ENCODE data around the gene MOGAT2. TPM values are rescaled to one million over a fixed set of nuclear protein-coding genes. Genes with fewer than 3 reads are reported as not detected.

Gene MOGAT2
- total and polyA plus RNA-seq, 7 experiments from 2014 or later = not detected

DNA sequence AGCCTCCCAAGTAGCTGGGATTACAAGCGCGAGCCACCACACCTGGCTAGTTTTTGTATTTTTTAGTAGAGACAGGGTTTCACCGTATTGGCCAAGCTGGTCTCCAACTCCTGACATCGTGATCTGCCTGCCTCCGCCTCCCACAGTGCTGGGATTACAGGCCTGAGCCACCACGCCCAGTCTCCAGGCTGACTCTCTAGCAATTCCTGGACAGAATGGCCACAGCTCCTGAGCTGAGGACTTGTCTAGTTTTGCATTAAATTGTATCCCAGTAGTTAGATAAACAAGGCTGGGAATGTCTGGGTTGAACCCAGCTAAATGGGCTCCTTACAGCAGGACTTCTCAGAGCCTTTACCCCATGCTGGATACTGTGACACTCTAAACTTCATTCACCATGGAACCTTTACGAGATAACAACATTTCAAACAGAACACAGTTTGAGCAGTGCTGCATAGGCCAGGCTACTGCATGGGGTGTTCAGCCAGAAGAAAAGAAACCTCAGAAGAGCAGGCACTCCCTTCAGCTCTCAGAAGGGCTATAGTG is 13.9 kb upstream of the MOGAT2 start:
- peaks cover 7 to 17% (median 11%) of the 10 kb centered on the region in 7 donors for H3K4me1 Mint-ChIP-seq
- no peak overlapping the region for H3K27ac Mint-ChIP-seq
- no peaks in the 10 kb centered on the region for H3K27me3 ChIP-seq (ENCODE audit: control insufficient read depth in 2 of 2, insufficient read depth in 2 of 2, low read length in 2 of 2)
- H3K27me3 Mint-ChIP-seq = peaks cover 5 to 16% (median 12%) of the 10 kb centered on the region in 5 donors
- H3K4me1 ChIP-seq (ENCODE audit: control insufficient read depth in 2 of 2, insufficient read depth in 2 of 2, low read length in 2 of 2) = no peaks in the 10 kb centered on the region
- no peaks in the 10 kb centered on the region for H3K36me3 ChIP-seq (ENCODE audit: control insufficient read depth in 2 of 3, insufficient read depth in 3 of 3, low read length in 3 of 3)
- peaks cover 0 to 2% (median 0%) of the 10 kb centered on the region in 11 donors for H3K9me3 Mint-ChIP-seq
- DNase-seq = no peak
- CTCF ChIA-PET = interaction anchor here (1.1 kb wide), 1 partner anchor 53 kb away, joined by 3 read pairs; no protein-coding TSS in a partner anchor
- H3K36me3 Mint-ChIP-seq = no peaks in the 10 kb centered on the region
- no peaks in the 10 kb centered on the region for H3K9me3 ChIP-seq (ENCODE audit: control insufficient read depth in 2 of 3, low read length in 3 of 3)
- no peak overlapping the region for H3K27ac ChIP-seq (ENCODE audit: low read depth, low read length)
- no peak for ATAC-seq
- POLR2A ChIA-PET = no interaction called here
- intact Hi-C loops (cut with micrococcal nuclease) = no loop called here
- H3K4me3 Mint-ChIP-seq = no peak overlapping the region
- H3K4me3 ChIP-seq (ENCODE audit: low read length) = no peak overlapping the region

DNA sequence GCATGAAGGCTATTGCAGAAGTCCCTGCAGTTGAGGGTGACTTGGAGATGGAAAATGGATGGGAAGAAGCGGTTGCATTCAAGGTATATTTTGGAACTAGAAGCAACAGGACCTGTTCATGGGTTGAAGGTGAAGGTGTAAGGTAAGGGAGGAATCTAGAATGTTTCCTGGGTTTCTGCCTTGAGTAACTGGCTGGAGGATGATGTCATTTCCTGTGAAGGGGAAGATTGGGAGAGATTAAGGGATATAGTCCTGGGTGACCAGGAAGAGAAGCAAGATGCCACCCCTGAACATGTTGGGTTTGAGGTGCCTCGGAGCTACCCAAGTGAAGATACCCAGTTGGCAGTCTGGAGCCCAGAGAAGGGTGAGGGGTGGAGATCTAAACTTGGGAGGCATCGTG is 12.1 kb upstream of the MOGAT2 start:
- intact Hi-C loops (cut with micrococcal nuclease) = loop anchor here in 1 of 2 donors (5.0 kb wide), 1 partner anchor 162 kb away; no protein-coding TSS in a partner anchor
- Mint-ChIP-seq H3K9me3 (peaks cover 0 to 2% (median 0%) of the 10 kb centered on the region in 11 donors), H3K36me3 (no peaks in the 10 kb centered on the region), H3K4me1 (peaks cover 7 to 17% (median 11%) of the 10 kb centered on the region in 7 donors), H3K4me3 (peak overlapping the region in 3 of 10 donors; percentile 5 to 30 (median 17)), H3K27ac (peak overlapping the region in 1 of 9 donors; percentile 75), H3K27me3 (peaks cover 0 to 19% (median 0%) of the 10 kb centered on the region in 5 donors)
- H3K27me3 ChIP-seq (ENCODE audit: control insufficient read depth in 2 of 2, insufficient read depth in 2 of 2, low read length in 2 of 2) = no peaks in the 10 kb centered on the region
- no peak for DNase-seq
- ATAC-seq = no peak
- no peaks in the 10 kb centered on the region for H3K9me3 ChIP-seq (ENCODE audit: control insufficient read depth in 2 of 3, low read length in 3 of 3)
- ChIA-PET POLR2A (no interaction called here), CTCF (interaction anchor here (0.9 to 1.0 kb wide), 3 partner anchors 9 to 27 kb away, joined by 4 to 5 read pairs (median 4); no protein-coding TSS in a partner anchor)
- H3K4me3 ChIP-seq (ENCODE audit: low read length) = no peak overlapping the region
- H3K4me1 ChIP-seq (ENCODE audit: control insufficient read depth in 2 of 2, insufficient read depth in 2 of 2, low read length in 2 of 2) = no peaks in the 10 kb centered on the region
- H3K36me3 ChIP-seq (ENCODE audit: control insufficient read depth in 2 of 3, insufficient read depth in 3 of 3, low read length in 3 of 3) = no peaks in the 10 kb centered on the region
- H3K27ac ChIP-seq (ENCODE audit: low read depth, low read length) = no peak overlapping the region

DNA sequence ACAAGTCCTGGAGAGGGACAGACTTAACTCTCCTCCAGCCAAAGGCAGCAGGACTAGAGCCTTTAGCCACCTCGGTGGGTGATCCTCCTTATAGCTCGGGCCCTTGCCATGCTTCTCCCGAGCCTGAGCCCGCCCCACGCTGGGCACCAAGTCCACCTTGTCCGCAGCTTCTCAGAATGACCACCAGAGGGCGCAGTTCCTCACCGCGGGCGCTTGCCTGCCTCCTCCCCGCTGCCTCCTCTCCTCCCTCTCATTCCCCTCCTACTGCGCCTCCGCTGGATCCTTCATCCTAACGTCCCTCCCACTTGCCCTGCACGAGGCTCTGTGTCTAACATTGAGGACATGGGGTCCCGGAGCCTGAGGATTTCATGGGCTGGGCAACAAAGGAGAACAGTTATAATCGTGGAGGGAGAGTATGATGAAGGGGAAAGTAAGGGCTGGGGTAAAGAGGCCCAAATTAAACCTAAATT is 11.3 kb upstream of the MOGAT2 start:
- H3K9me3 Mint-ChIP-seq = peaks cover 0 to 2% (median 0%) of the 10 kb centered on the region in 11 donors
- POLR2A ChIA-PET = no interaction called here
- DNase-seq = peak; percentile 19 to 65 (median 53)
- no peaks in the 10 kb centered on the region for H3K9me3 ChIP-seq (ENCODE audit: control insufficient read depth in 2 of 3, low read length in 3 of 3)
- no peaks in the 10 kb centered on the region for H3K36me3 ChIP-seq (ENCODE audit: control insufficient read depth in 2 of 3, insufficient read depth in 3 of 3, low read length in 3 of 3)
- H3K4me3 Mint-ChIP-seq = peak overlapping the region in 3 of 10 donors; percentile 23 to 57 (median 53)
- CTCF ChIA-PET = interaction anchor here (0.6 to 1.0 kb wide), 4 partner anchors 9 to 30 kb away, joined by 4 to 5 read pairs (median 4); no protein-coding TSS in a partner anchor
- intact Hi-C loops (cut with micrococcal nuclease) = loop anchor here (1.0 to 5.0 kb wide), 4 partner anchors 62 to 446 kb away; partner anchors contain the start of gene DGAT2 (in 1 of the 2)
- H3K4me3 ChIP-seq (ENCODE audit: low read length) = no peak overlapping the region
- H3K36me3 Mint-ChIP-seq = no peaks in the 10 kb centered on the region
- H3K4me1 Mint-ChIP-seq = peaks cover 7 to 17% (median 11%) of the 10 kb centered on the region in 7 donors
- no peaks in the 10 kb centered on the region for H3K27me3 ChIP-seq (ENCODE audit: control insufficient read depth in 2 of 2, insufficient read depth in 2 of 2, low read length in 2 of 2)
- H3K27ac ChIP-seq (ENCODE audit: low read depth, low read length) = no peak overlapping the region
- peak; percentile 92 for ATAC-seq
- H3K4me1 ChIP-seq (ENCODE audit: control insufficient read depth in 2 of 2, insufficient read depth in 2 of 2, low read length in 2 of 2) = no peaks in the 10 kb centered on the region
- H3K27ac Mint-ChIP-seq = no peak overlapping the region
- H3K27me3 Mint-ChIP-seq = peaks cover 0 to 20% (median 0%) of the 10 kb centered on the region in 5 donors

- ChIA-PET POLR2A (no interaction called here), CTCF (interaction anchor here (0.6 to 1.3 kb wide), 4 partner anchors 8 to 703 kb away, joined by 3 to 5 read pairs (median 3); no protein-coding TSS in a partner anchor)
- H3K4me1 Mint-ChIP-seq = peaks cover 0 to 1% (median 0%) of the 10 kb centered on the region in 7 donors
- H3K27ac ChIP-seq (ENCODE audit: low read depth, low read length) = no peak overlapping the region
- DNase-seq (no peak), ATAC-seq (no peak)
- H3K27ac Mint-ChIP-seq = no peak overlapping the region
- H3K4me3 ChIP-seq (ENCODE audit: low read length) = no peak overlapping the region
- no peaks in the 10 kb centered on the region for H3K4me1 ChIP-seq (ENCODE audit: control insufficient read depth in 2 of 2, insufficient read depth in 2 of 2, low read length in 2 of 2)
- H3K27me3 ChIP-seq (ENCODE audit: control insufficient read depth in 2 of 2, insufficient read depth in 2 of 2, low read length in 2 of 2) = no peaks in the 10 kb centered on the region
- H3K4me3 Mint-ChIP-seq = no peak overlapping the region
- H3K9me3 Mint-ChIP-seq = no peaks in the 10 kb centered on the region
- no peaks in the 10 kb centered on the region for H3K9me3 ChIP-seq (ENCODE audit: control insufficient read depth in 2 of 3, low read length in 3 of 3)
- H3K36me3 Mint-ChIP-seq = no peaks in the 10 kb centered on the region
- peaks cover 0 to 30% (median 0%) of the 10 kb centered on the region in 5 donors for H3K27me3 Mint-ChIP-seq
- intact Hi-C loops (cut with micrococcal nuclease) = no loop called here
- no peaks in the 10 kb centered on the region for H3K36me3 ChIP-seq (ENCODE audit: control insufficient read depth in 2 of 3, insufficient read depth in 3 of 3, low read length in 3 of 3)
These were observed 3.4 kb upstream of the MOGAT2 start for GRCh38 chr11:75714211-75714610.

DNA sequence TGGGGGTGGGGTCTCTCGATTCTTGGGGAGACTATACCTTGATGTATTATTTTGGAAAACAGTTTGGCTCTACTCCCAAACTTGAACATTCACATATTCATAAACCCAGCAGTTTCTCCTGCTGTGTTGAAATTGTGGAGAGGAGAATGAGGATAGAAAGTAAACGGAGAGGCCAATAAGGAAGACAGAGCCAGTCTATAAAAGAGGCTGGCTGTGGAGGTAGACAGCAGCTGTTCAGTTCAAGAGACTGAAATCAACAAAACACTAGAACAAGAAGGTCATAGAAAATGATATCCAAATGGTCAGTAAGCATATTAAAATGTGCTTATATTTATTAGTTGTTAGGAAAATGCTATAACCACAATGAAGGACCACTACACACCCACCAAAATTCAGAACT is 1.9 kb upstream of the MOGAT2 start:
- Mint-ChIP-seq H3K4me3 (no peak overlapping the region), H3K9me3 (no peaks in the 10 kb centered on the region), H3K27me3 (peaks cover 0 to 23% (median 0%) of the 10 kb centered on the region in 5 donors), H3K36me3 (no peaks in the 10 kb centered on the region), H3K4me1 (peaks cover 0 to 1% (median 0%) of the 10 kb centered on the region in 7 donors), H3K27ac (no peak overlapping the region)
- ATAC-seq = no peak
- no peaks in the 10 kb centered on the region for H3K36me3 ChIP-seq (ENCODE audit: control insufficient read depth in 2 of 3, insufficient read depth in 3 of 3, low read length in 3 of 3)
- CTCF ChIA-PET = interaction anchor here (1.3 kb wide), 1 partner anchor 10 kb away, joined by 5 read pairs; no protein-coding TSS in a partner anchor
- no peak for DNase-seq
- POLR2A ChIA-PET = no interaction called here
- H3K27me3 ChIP-seq (ENCODE audit: control insufficient read depth in 2 of 2, insufficient read depth in 2 of 2, low read length in 2 of 2) = no peaks in the 10 kb centered on the region
- intact Hi-C loops (cut with micrococcal nuclease) = no loop called here
- no peaks in the 10 kb centered on the region for H3K9me3 ChIP-seq (ENCODE audit: control insufficient read depth in 2 of 3, low read length in 3 of 3)
- H3K4me1 ChIP-seq (ENCODE audit: control insufficient read depth in 2 of 2, insufficient read depth in 2 of 2, low read length in 2 of 2) = no peaks in the 10 kb centered on the region
- no peak overlapping the region for H3K4me3 ChIP-seq (ENCODE audit: low read length)
- no peak overlapping the region for H3K27ac ChIP-seq (ENCODE audit: low read depth, low read length)

- Mint-ChIP-seq H3K27ac (no peak overlapping the region), H3K36me3 (no peaks in the 10 kb centered on the region), H3K4me3 (no peak overlapping the region), H3K4me1 (peaks cover 0 to 1% (median 0%) of the 10 kb centered on the region in 7 donors), H3K27me3 (peaks cover 0 to 23% (median 0%) of the 10 kb centered on the region in 5 donors), H3K9me3 (no peaks in the 10 kb centered on the region)
- intact Hi-C loops (cut with micrococcal nuclease) = no loop called here
- ChIA-PET CTCF (no interaction called here), POLR2A (no interaction called here)
- ATAC-seq (no peak), DNase-seq (no peak)
- Histone ChIP-seq H3K36me3 (ENCODE audit: control insufficient read depth in 2 of 3, insufficient read depth in 3 of 3, low read length in 3 of 3) (no peaks in the 10 kb centered on the region), H3K27ac (ENCODE audit: low read depth, low read length) (no peak overlapping the region), H3K4me1 (ENCODE audit: control insufficient read depth in 2 of 2, insufficient read depth in 2 of 2, low read length in 2 of 2) (no peaks in the 10 kb centered on the region), H3K4me3 (ENCODE audit: low read length) (no peak overlapping the region), H3K9me3 (ENCODE audit: control insufficient read depth in 2 of 3, low read length in 3 of 3) (no peaks in the 10 kb centered on the region), H3K27me3 (ENCODE audit: control insufficient read depth in 2 of 2, insufficient read depth in 2 of 2, low read length in 2 of 2) (no peaks in the 10 kb centered on the region)
These were observed 979 bp upstream of the MOGAT2 start for GRCh38 chr11:75716659-75717058.
